ENCODE data around the gene FBXO38.

Gene FBXO38

GRCh38 chr5:148374690-148375360 lies 8.9 kb upstream of the FBXO38 start:
- H3K9me3 ChIP-seq (ENCODE audit: control insufficient read depth, insufficient read depth, low read depth, low read length): no peaks in the 10 kb centered on the region
- CTCF ChIA-PET: interaction anchor here (0.6 to 5.6 kb wide), 45 partner anchors 8 to 1215 kb away, joined by 3 to 59 read pairs (median 4); partner anchors contain the start of genes SPINK14 and SPINK7

GRCh38 chr5:148376198-148376597 lies 7.6 kb upstream of the FBXO38 start:
- TF ChIP-seq ZFP69B (tag by site-specific recombination; IDR thresholded peaks at IDR 0.05) (no peak), ZNF610 (tag by site-specific recombination; IDR thresholded peaks at IDR 0.05; ENCODE audit: borderline replicate concordance) (no peak), ZNF202 (tag by site-specific recombination; IDR thresholded peaks at IDR 0.05; ENCODE audit: borderline replicate concordance) (no peak), ZFP41 (tag by site-specific recombination; IDR thresholded peaks at IDR 0.05; ENCODE audit: borderline replicate concordance) (no peak), ZSCAN18 (tag by site-specific recombination; IDR thresholded peaks at IDR 0.05) (no peak), ZNF510 (tag by site-specific recombination; IDR thresholded peaks at IDR 0.05; ENCODE audit: insufficient replicate concordance) (no peak)
- Histone ChIP-seq H3K4me1 (ENCODE audit: control insufficient read depth, insufficient read depth, low read length) (no peaks in the 10 kb centered on the region), H3K4me3 (ENCODE audit: low read depth, low read length) (no peak overlapping the region), H3K27ac (ENCODE audit: extremely low read depth, low read depth, low read length) (no peak overlapping the region), H3K36me3 (ENCODE audit: control insufficient read depth in 2 of 2, insufficient read depth in 1 of 2, low read length in 2 of 2) (peaks cover 0 to 3% of the 10 kb centered on the region in 2 experiments; a peak in 1 of 3 replicates), H3K9me3 (ENCODE audit: control insufficient read depth, insufficient read depth, low read depth, low read length) (no peaks in the 10 kb centered on the region)
- POLR2A ChIA-PET: no interaction called here
- CTCF ChIA-PET: interaction anchor here (0.7 to 5.6 kb wide), 3 partner anchors 63 to 557 kb away, joined by 5 to 59 read pairs (median 24); partner anchors contain the start of gene SPINK7

More at GRCh38 chr5:148374690-148375360, 8.9 kb upstream of the FBXO38 start:
- Histone ChIP-seq H3K27ac (ENCODE audit: extremely low read depth, low read depth, low read length) (no peak overlapping the region), H3K4me1 (ENCODE audit: control insufficient read depth, insufficient read depth, low read length) (no peaks in the 10 kb centered on the region), H3K4me3 (ENCODE audit: low read depth, low read length) (no peak overlapping the region), H3K36me3 (ENCODE audit: control insufficient read depth in 2 of 2, insufficient read depth in 1 of 2, low read length in 2 of 2) (peaks cover 0 to 3% of the 10 kb centered on the region in 2 experiments; a peak in 1 of 3 replicates)
- TF ChIP-seq ZNF654 (tag by site-specific recombination; IDR thresholded peaks at IDR 0.05; ENCODE audit: low read depth) (peak; percentile 80), IKZF3 (tag by site-specific recombination; IDR thresholded peaks at IDR 0.05) (no peak), ZNF768 (tag by site-specific recombination; IDR thresholded peaks at IDR 0.05) (peak; percentile 77), ZNF561 (tag by site-specific recombination; IDR thresholded peaks at IDR 0.05; ENCODE audit: borderline replicate concordance) (no peak), ZNF335 (tag by site-specific recombination; conservative IDR thresholded peaks at IDR 0.05) (0 out of 2 replicates have a peak, but pooled peaks have one; percentile 18), SCRT2 (tag by site-specific recombination; IDR thresholded peaks at IDR 0.05) (peak; percentile 15; the same call in 1 of the 2 replicates), ZNF660 (tag by site-specific recombination; IDR thresholded peaks at IDR 0.05) (peak; percentile 67; the same call in 1 of the 2 replicates)
- TF ChIP-seq, protein P1, sequence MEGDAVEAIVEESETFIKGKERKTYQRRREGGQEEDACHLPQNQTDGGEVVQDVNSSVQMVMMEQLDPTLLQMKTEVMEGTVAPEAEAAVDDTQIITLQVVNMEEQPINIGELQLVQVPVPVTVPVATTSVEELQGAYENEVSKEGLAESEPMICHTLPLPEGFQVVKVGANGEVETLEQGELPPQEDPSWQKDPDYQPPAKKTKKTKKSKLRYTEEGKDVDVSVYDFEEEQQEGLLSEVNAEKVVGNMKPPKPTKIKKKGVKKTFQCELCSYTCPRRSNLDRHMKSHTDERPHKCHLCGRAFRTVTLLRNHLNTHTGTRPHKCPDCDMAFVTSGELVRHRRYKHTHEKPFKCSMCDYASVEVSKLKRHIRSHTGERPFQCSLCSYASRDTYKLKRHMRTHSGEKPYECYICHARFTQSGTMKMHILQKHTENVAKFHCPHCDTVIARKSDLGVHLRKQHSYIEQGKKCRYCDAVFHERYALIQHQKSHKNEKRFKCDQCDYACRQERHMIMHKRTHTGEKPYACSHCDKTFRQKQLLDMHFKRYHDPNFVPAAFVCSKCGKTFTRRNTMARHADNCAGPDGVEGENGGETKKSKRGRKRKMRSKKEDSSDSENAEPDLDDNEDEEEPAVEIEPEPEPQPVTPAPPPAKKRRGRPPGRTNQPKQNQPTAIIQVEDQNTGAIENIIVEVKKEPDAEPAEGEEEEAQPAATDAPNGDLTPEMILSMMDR (tag by site-specific recombination; IDR thresholded peaks at IDR 0.05): peak; percentile 47; the same call in 1 of the 2 replicates
- POLR2A ChIA-PET: no interaction called here

- POLR2A ChIA-PET: no interaction called here
- no peak overlapping the region for H3K4me3 ChIP-seq (ENCODE audit: low read depth, low read length)
- peak; percentile 46 for TF ChIP-seq SETDB1 (IDR thresholded peaks at IDR 0.05; ENCODE audit: insufficient read length, low read length)
- TF ChIP-seq ZNF157 (tag by site-specific recombination; IDR thresholded peaks at IDR 0.05): no peak
- no peak for TF ChIP-seq ZNF48 (tag by site-specific recombination; IDR thresholded peaks at IDR 0.05)
- no peak for TF ChIP-seq ZBTB48 (tag by site-specific recombination; IDR thresholded peaks at IDR 0.05)
- TF ChIP-seq ZEB2 (tag by site-specific recombination; IDR thresholded peaks at IDR 0.05): no peak
- peaks cover 0 to 3% of the 10 kb centered on the region in 2 experiments; a peak in 1 of 3 replicates for H3K36me3 ChIP-seq (ENCODE audit: control insufficient read depth in 2 of 2, insufficient read depth in 1 of 2, low read length in 2 of 2)
- no peaks in the 10 kb centered on the region for H3K9me3 ChIP-seq (ENCODE audit: control insufficient read depth, insufficient read depth, low read depth, low read length)
- H3K27ac ChIP-seq (ENCODE audit: extremely low read depth, low read depth, low read length): no peak overlapping the region
- H3K4me1 ChIP-seq (ENCODE audit: control insufficient read depth, insufficient read depth, low read length): no peaks in the 10 kb centered on the region
- CTCF ChIA-PET: no interaction called here
These were observed 5.1 kb upstream of the FBXO38 start for GRCh38 chr5:148378670-148379069.
